B cell (primary cell): ENCODE data around the gene HPX. TPM values are rescaled to one million over a fixed set of nuclear protein-coding genes. Genes with fewer than 3 reads are reported as not detected.

Source experiments
- ATAC-seq: fragments of 200-7000 bp; cut with Tn5 transposase; one replicate; pipeline ENCODE4 v1.10.0; 2021; ENCODE audit warnings: low read depth, mild to moderate bottlenecking, moderate number of reproducible peaks, moderate library complexity
- CTCF ChIA-PET: fragments of 350-600 bp; sonication (Branson Sonifier 250); formaldehyde crosslinking; loops from one replicate; lab custom pipeline; 2021; ENCODE audit warnings: antibody characterized with exemption, inconsistent platforms; lab: Charles Lee
- POLR2A ChIA-PET: fragments of 350-600 bp; sonication (Branson Sonifier 250); formaldehyde crosslinking; loops from one replicate; lab custom pipeline; 2021; ENCODE audit warnings: antibody characterized with exemption; lab: Charles Lee
- DNase-seq: peaks from one replicate; pipeline ENCODE4 v3.0.0; 2013
- H2AFZ ChIP-seq: 2 replicates; pipeline ENCODE4 v1.6.1; 2012; ENCODE audit warnings: mild to moderate bottlenecking, low read depth, low read length; ENCODE audit not compliant: insufficient read depth, poor library complexity, severe bottlenecking
- H3K27ac ChIP-seq, 2 donors: 1 replicate in 1 of 2; 2 replicates in 1 of 2; pipeline ENCODE4 v1.5.1; 2012 to 2013; ENCODE audit warnings: low read length in 2 of 2, mild to moderate bottlenecking in 2 of 2, moderate library complexity in 1 of 2
- H3K27me3 ChIP-seq, 4 experiments: fragments of 200-600 bp in 1 of 4; sonication (generic) in 1 of 4; replicated peaks in 1 of 4; 1 replicate in 2 of 4; 2 replicates in 2 of 4; pipeline versions ENCODE4 v1.6.1 to v1.7.0; 2013 to 2016; ENCODE audit warnings: low read length in 3 of 4, mild to moderate bottlenecking in 2 of 4, mixed read lengths in 1 of 4, moderate library complexity in 1 of 4; ENCODE audit not compliant: insufficient read depth in 4 of 4, control insufficient read depth in 3 of 4; ENCODE audit errors: control extremely low read depth in 1 of 4
- H3K36me3 ChIP-seq, 2 experiments: replicated peaks in 1 of 2; 1 replicate in 1 of 2; 2 replicates in 1 of 2; pipeline versions ENCODE4 v1.6.1 to v1.7.1; 2013; ENCODE audit warnings: low read length in 1 of 2; ENCODE audit not compliant: insufficient read depth in 2 of 2, control insufficient read depth in 1 of 2; ENCODE audit errors: control extremely low read depth in 1 of 2, extremely low read depth in 1 of 2
- H3K4me1 ChIP-seq, 2 donors: fragments of 200-600 bp in 1 of 2; sonication (generic) in 1 of 2; 1 replicate in 1 of 2; 2 replicates in 1 of 2; pipeline versions ENCODE4 v1.5.1 to v1.6.1; 2013 to 2017; ENCODE audit warnings: low read length in 2 of 2; ENCODE audit not compliant: control insufficient read depth in 2 of 2, insufficient read depth in 2 of 2
- H3K4me2 ChIP-seq: replicated peaks from 2 replicates; pipeline ENCODE3; 2012; ENCODE audit warnings: mild to moderate bottlenecking, low read depth, low read length; ENCODE audit not compliant: poor library complexity, severe bottlenecking
- H3K4me3 ChIP-seq, 5 experiments: fragments of 200-600 bp in 1 of 5; sonication (generic) in 1 of 5; 1 replicate in 3 of 5; 2 replicates in 2 of 5; pipeline versions ENCODE4 v1.5.1 to v1.7.0; 2011 to 2016; ENCODE audit warnings: low read length in 4 of 5, mild to moderate bottlenecking in 4 of 5, low read depth in 2 of 5, control low read depth in 1 of 5, moderate library complexity in 1 of 5; ENCODE audit not compliant: insufficient read depth in 1 of 5; ENCODE audit errors: control extremely low read depth in 1 of 5, extremely low read depth in 1 of 5
- H3K79me2 ChIP-seq: fragments of 200-600 bp; sonication (generic); one replicate; pipeline ENCODE4 v1.6.0; 2016; ENCODE audit warnings: low read length; ENCODE audit not compliant: control insufficient read depth, insufficient read depth
- H3K9ac ChIP-seq: fragments of 200-600 bp; sonication (generic); 2 replicates; pipeline ENCODE4 v1.6.1; 2017; ENCODE audit warnings: mild to moderate bottlenecking, low read length, moderate library complexity
- H3K9me3 ChIP-seq, 3 donors: one replicate each; pipeline versions ENCODE4 v1.6.1 to v1.7.1; 2013; ENCODE audit warnings: low read length in 2 of 3; ENCODE audit not compliant: control insufficient read depth in 2 of 3, insufficient read depth in 1 of 3; ENCODE audit errors: control extremely low read depth in 1 of 3
- H4K20me1 ChIP-seq: 2 replicates; pipeline ENCODE4 v1.6.0; 2012; ENCODE audit warnings: mild to moderate bottlenecking, low read length; ENCODE audit not compliant: insufficient read depth, control insufficient read depth, poor library complexity, severe bottlenecking
- H3K27ac Mint-ChIP-seq: one replicate; pipeline ENCODE4 v1.8.0; 2021; ENCODE audit warnings: mixed read lengths
- H3K27me3 Mint-ChIP-seq: one replicate; pipeline ENCODE4 v1.8.0; 2021; ENCODE audit warnings: mixed read lengths
- H3K4me1 Mint-ChIP-seq: one replicate; pipeline ENCODE4 v1.8.0; 2021; ENCODE audit warnings: mixed read lengths
- H3K4me3 Mint-ChIP-seq: one replicate; pipeline ENCODE4 v1.8.0; 2021; ENCODE audit warnings: mixed read lengths
- H3K9me3 Mint-ChIP-seq: one replicate; pipeline ENCODE4 v1.8.0; 2022; ENCODE audit warnings: mixed read lengths; ENCODE audit not compliant: insufficient read depth
- EZH2 ChIP-seq: IDR thresholded peaks from 2 replicates; pipeline ENCODE4 v1.6.1; 2012; ENCODE audit warnings: borderline replicate concordance, low read depth, mild to moderate bottlenecking, moderate library complexity, low read length; ENCODE audit not compliant: insufficient read depth, poor library complexity, severe bottlenecking
- WGBS: methylation state at CpG from one replicate; pipeline ENCODE4 v1.1.5; 2013; ENCODE audit warnings: missing lambda C conversion rate; ENCODE audit not compliant: insufficient coverage; 5-methylcytosine and 5-hydroxymethylcytosine counted together
- intact Hi-C: fragments of 100-400 bp; cut with micrococcal nuclease; formaldehyde crosslinking; loops from one replicate; pipeline ENCODE4 v1.10.0; 2022
- polyA plus RNA-seq: library from polyadenylated mRNA; depleted of rRNA; stranded (reverse); fragments of >200 nt; gene quantifications from 2 replicates; pipeline ENCODE4 v1.2.3, GENCODE V29; 2012
- total RNA-seq, 2 donors: library from RNA; stranded (reverse); fragments of 120-200 nt in 1 of 2; gene quantifications; 1 replicate in 1 of 2; 2 replicates in 1 of 2; pipeline versions ENCODE4 v1.2.3 to v1.2.4, GENCODE V29; 2013 to 2022
- TF ChIP-seq, protein P1 (sequence below): fragments of 200-600 bp; IDR thresholded peaks from one replicate; pipeline ENCODE4 v1.8.0; 2022; ENCODE audit warnings: antibody characterized with exemption, mild to moderate bottlenecking

HPX gene
- total and polyA plus RNA-seq, 2 donors (not counting 1 experiment from before 2014, with no cell fraction given): 0.64 to 1.1 TPM

GRCh38 chr11:6480299-6480914 is 39.6 kb upstream of the HPX start:
- peak overlapping the region; percentile 97 for H3K4me3 Mint-ChIP-seq
- intact Hi-C loops: loop anchor here (2.0 to 10.0 kb wide), 2 partner anchors 246 to 796 kb away; partner anchors contain the start of genes FHIP1B, TRIM22 and TRIM5
- Histone ChIP-seq H3K27me3 (no peaks in the 10 kb centered on the region), H3K9me3 (no peaks in the 10 kb centered on the region), H3K9ac (peak overlapping the region; percentile 84), H3K4me3 (peak overlapping the region; percentile 26 to 92 (median 83)), H3K36me3 (peaks cover 0 to 45% of the 10 kb centered on the region in 2 experiments), H3K27ac (peak overlapping the region; percentile 90 to 96), H3K4me1 (peaks cover 20 to 27% of the 10 kb centered on the region in 2 donors), H2AFZ (peak overlapping the region; percentile 90), H3K4me2 (peak overlapping the region; percentile 85), H4K20me1 (no peaks in the 10 kb centered on the region), H3K79me2 (peaks cover 37% of the 10 kb centered on the region)
- WGBS: 100% methylated on average over 3 of the region's 9 CpGs
- DNase-seq: no peak
- POLR2A ChIA-PET: no interaction called here
- ATAC-seq: no peak
- no peaks in the 10 kb centered on the region for H3K9me3 Mint-ChIP-seq
- CTCF ChIA-PET: no interaction called here
- TF ChIP-seq, protein P1, sequence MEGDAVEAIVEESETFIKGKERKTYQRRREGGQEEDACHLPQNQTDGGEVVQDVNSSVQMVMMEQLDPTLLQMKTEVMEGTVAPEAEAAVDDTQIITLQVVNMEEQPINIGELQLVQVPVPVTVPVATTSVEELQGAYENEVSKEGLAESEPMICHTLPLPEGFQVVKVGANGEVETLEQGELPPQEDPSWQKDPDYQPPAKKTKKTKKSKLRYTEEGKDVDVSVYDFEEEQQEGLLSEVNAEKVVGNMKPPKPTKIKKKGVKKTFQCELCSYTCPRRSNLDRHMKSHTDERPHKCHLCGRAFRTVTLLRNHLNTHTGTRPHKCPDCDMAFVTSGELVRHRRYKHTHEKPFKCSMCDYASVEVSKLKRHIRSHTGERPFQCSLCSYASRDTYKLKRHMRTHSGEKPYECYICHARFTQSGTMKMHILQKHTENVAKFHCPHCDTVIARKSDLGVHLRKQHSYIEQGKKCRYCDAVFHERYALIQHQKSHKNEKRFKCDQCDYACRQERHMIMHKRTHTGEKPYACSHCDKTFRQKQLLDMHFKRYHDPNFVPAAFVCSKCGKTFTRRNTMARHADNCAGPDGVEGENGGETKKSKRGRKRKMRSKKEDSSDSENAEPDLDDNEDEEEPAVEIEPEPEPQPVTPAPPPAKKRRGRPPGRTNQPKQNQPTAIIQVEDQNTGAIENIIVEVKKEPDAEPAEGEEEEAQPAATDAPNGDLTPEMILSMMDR: no peak
- TF ChIP-seq EZH2: no peak
- no peaks in the 10 kb centered on the region for H3K27me3 Mint-ChIP-seq
- H3K27ac Mint-ChIP-seq: peak overlapping the region; percentile 97
- peaks cover 39% of the 10 kb centered on the region for H3K4me1 Mint-ChIP-seq

DNA sequence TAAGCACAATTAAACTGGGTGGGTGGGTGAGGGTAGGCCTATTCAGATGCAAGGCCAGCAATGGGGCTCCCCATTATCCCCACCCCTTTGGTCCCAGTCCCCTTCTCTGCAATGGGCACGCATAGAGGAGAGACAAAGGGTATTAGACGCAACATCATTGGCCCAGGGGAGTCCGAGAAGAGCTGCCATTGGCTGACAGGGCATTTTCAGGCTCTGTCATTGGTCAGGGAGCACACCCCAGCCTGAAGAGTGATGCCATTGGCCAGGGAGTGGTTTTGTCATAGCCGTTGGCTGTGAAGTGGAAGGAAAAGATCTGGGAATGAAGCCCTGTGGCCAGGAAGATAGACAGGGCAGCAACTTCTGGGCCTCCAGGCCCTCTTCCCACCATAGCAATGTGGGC is 35.8 kb upstream of the HPX start:
- H3K9ac ChIP-seq: no peak overlapping the region
- H3K9me3 Mint-ChIP-seq: no peaks in the 10 kb centered on the region
- 100% methylated on average over 4 of the region's 4 CpGs for WGBS
- DNase-seq (no peak), ATAC-seq (no peak)
- intact Hi-C loops: no loop called here
- H3K27ac Mint-ChIP-seq: no peak overlapping the region
- H3K36me3 ChIP-seq: peaks cover 0 to 17% of the 10 kb centered on the region in 2 experiments
- no peak overlapping the region for H3K27ac ChIP-seq
- H3K4me3 ChIP-seq: no peak overlapping the region
- H2AFZ ChIP-seq: no peak overlapping the region
- no peaks in the 10 kb centered on the region for H3K9me3 ChIP-seq
- no peak overlapping the region for H3K4me3 Mint-ChIP-seq
- no peak overlapping the region for H3K4me2 ChIP-seq
- no peaks in the 10 kb centered on the region for H3K27me3 ChIP-seq
- ChIA-PET POLR2A (no interaction called here), CTCF (interaction anchor here (0.9 to 1.5 kb wide), 2 partner anchors 9 to 33 kb away, joined by 3 read pairs; no protein-coding TSS in a partner anchor)
- H3K27me3 Mint-ChIP-seq: no peaks in the 10 kb centered on the region
- H3K4me1 Mint-ChIP-seq: peaks cover 40% of the 10 kb centered on the region
- peaks cover 14 to 28% of the 10 kb centered on the region in 2 donors for H3K4me1 ChIP-seq
- TF ChIP-seq EZH2: no peak
- peaks cover 16% of the 10 kb centered on the region for H3K79me2 ChIP-seq
- no peaks in the 10 kb centered on the region for H4K20me1 ChIP-seq
